Panc1 (cell line): Measurements from ENCODE around the gene PRR19.

Experiments
- CTCF ChIP-seq: fragments of 450-650 bp; IDR thresholded peaks from 2 replicates; pipeline ENCODE4 v1.5.1; 2017; ENCODE audit warnings: mild to moderate bottlenecking
- POLR2AphosphoS5 ChIP-seq: IDR thresholded peaks from 2 replicates; pipeline ENCODE4 v1.6.1; 2012; ENCODE audit warnings: mild to moderate bottlenecking, low read depth, low read length, moderate library complexity
- REST ChIP-seq, 2 experiments: IDR thresholded peaks; 2 replicates each; pipeline ENCODE4 v1.6.1; 2011 to 2012; ENCODE audit warnings: low read depth in 2 of 2, control low read depth in 1 of 2, low read length in 1 of 2, mild to moderate bottlenecking in 1 of 2, moderate library complexity in 1 of 2; ENCODE audit not compliant: insufficient read depth in 1 of 2
- SIN3A ChIP-seq: IDR thresholded peaks from 2 replicates; pipeline ENCODE4 v1.6.1; 2012; ENCODE audit warnings: low read depth, mild to moderate bottlenecking, low read length, moderate library complexity, borderline replicate concordance; ENCODE audit not compliant: insufficient read depth
- TCF7L2 ChIP-seq: IDR thresholded peaks from 2 replicates; pipeline ENCODE4 v1.6.1; 2011; ENCODE audit warnings: mild to moderate bottlenecking, low read depth, low read length, inconsistent platforms

- TF ChIP-seq CTCF: no peak
- TF ChIP-seq POLR2AphosphoS5: no peak
- no peak for TF ChIP-seq TCF7L2
- no peak for TF ChIP-seq REST (IDR thresholded peaks at IDR 0.05; ENCODE audit: insufficient read depth in 1 of 2, low read depth in 2 of 2, low read length in 1 of 2)
- TF ChIP-seq SIN3A: no peak
Measured at GRCh38 chr19:42290136-42290522, 11.8 kb upstream of the PRR19 start.
